Measurements from ENCODE around the gene LIN7C.

Gene LIN7C

GRCh38 chr11:27514076-27514475, 7.5 kb upstream of the LIN7C start:
- Histone ChIP-seq H3K9me3 (replicated peaks in 1 of 11) (peaks cover 0 to 17% (median 6%) of the 10 kb centered on the region in 11 experiments; a peak in 2 of 22 replicates), H3K4me2 (no peak overlapping the region), H3K36me3 (no peaks in the 10 kb centered on the region), H3K27ac (no peak overlapping the region), H3K9ac (no peak overlapping the region), H3K27me3 (no peaks in the 10 kb centered on the region), H4K20me1 (no peaks in the 10 kb centered on the region), H3K4me3 (no peak overlapping the region), H3K4me1 (peaks cover 0 to 12% (median 0%) of the 10 kb centered on the region in 10 experiments; a peak in 4 of 20 replicates)
- TF ChIP-seq Cebpa-rat (IDR thresholded peaks at IDR 0.05) = no peak

GRCh38 chr11:27513389-27513788, 6.8 kb upstream of the LIN7C start:
- no peak overlapping the region for H3K9ac ChIP-seq
- H3K9me3 ChIP-seq (replicated peaks in 1 of 11) = peaks cover 0 to 17% (median 6%) of the 10 kb centered on the region in 11 experiments; a peak in 2 of 22 replicates
- no peak overlapping the region for H3K27ac ChIP-seq
- no peaks in the 10 kb centered on the region for H4K20me1 ChIP-seq
- H3K27me3 ChIP-seq = no peaks in the 10 kb centered on the region
- H3K36me3 ChIP-seq = no peaks in the 10 kb centered on the region
- no peak overlapping the region for H3K4me3 ChIP-seq
- peaks cover 0 to 15% (median 0%) of the 10 kb centered on the region in 10 experiments; a peak in 4 of 20 replicates for H3K4me1 ChIP-seq
- H3K4me2 ChIP-seq = no peak overlapping the region
- TF ChIP-seq Cebpa-rat (IDR thresholded peaks at IDR 0.05) = no peak

GRCh38 chr11:27512238-27512637, 5.7 kb upstream of the LIN7C start:
- Histone ChIP-seq H3K4me1 (peaks cover 0 to 26% (median 4%) of the 10 kb centered on the region in 10 experiments; a peak in 11 of 20 replicates), H3K27me3 (no peaks in the 10 kb centered on the region), H4K20me1 (no peaks in the 10 kb centered on the region), H3K4me3 (no peak overlapping the region), H3K9me3 (replicated peaks in 1 of 11) (peaks cover 0 to 17% (median 6%) of the 10 kb centered on the region in 11 experiments; a peak in 2 of 22 replicates), H3K27ac (no peak overlapping the region), H3K36me3 (no peaks in the 10 kb centered on the region), H3K4me2 (no peak overlapping the region), H3K9ac (no peak overlapping the region)
- no peak for TF ChIP-seq Cebpa-rat (IDR thresholded peaks at IDR 0.05)

- H3K36me3 ChIP-seq = no peaks in the 10 kb centered on the region
- peaks cover 9 to 38% (median 17%) of the 10 kb centered on the region in 10 experiments for H3K4me1 ChIP-seq
- H3K4me2 ChIP-seq = peak overlapping the region in 2 of 11 experiments; percentile 11 to 38; a peak in 1 of 22 replicates
- H3K9ac ChIP-seq = no peak overlapping the region
- no peaks in the 10 kb centered on the region for H3K27me3 ChIP-seq
- no peak overlapping the region for H3K27ac ChIP-seq
- TF ChIP-seq Cebpa-rat (IDR thresholded peaks at IDR 0.05) = no peak
- peaks cover 0 to 12% (median 0%) of the 10 kb centered on the region in 11 experiments; a peak in 7 of 22 replicates for H4K20me1 ChIP-seq
- H3K9me3 ChIP-seq (replicated peaks in 1 of 11) = peaks cover 0 to 10% (median 2%) of the 10 kb centered on the region in 11 experiments; a peak in 2 of 22 replicates
- H3K4me3 ChIP-seq = no peak overlapping the region
Observed at GRCh38 chr11:27509908-27510307, 3.3 kb upstream of the LIN7C start.

- Histone ChIP-seq H3K27me3 (no peaks in the 10 kb centered on the region), H4K20me1 (peaks cover 0 to 28% (median 9%) of the 10 kb centered on the region in 11 experiments; a peak in 12 of 22 replicates), H3K27ac (peak overlapping the region in 3 of 11 experiments; percentile 87 to 95 (median 88); a peak in 2 of 22 replicates), H3K4me1 (peaks cover 12 to 58% (median 22%) of the 10 kb centered on the region in 10 experiments), H3K4me2 (peak overlapping the region; percentile 64 to 98 (median 78)), H3K36me3 (peaks cover 0 to 18% (median 7%) of the 10 kb centered on the region in 11 experiments; a peak in 9 of 22 replicates), H3K9me3 (replicated peaks in 1 of 11) (no peaks in the 10 kb centered on the region), H3K4me3 (peak overlapping the region; percentile 72 to 93 (median 83); a peak in 18 of 20 replicates), H3K9ac (peak overlapping the region in 8 of 11 experiments; percentile 81 to 95 (median 91); a peak in 9 of 22 replicates)
- TF ChIP-seq Cebpa-rat (IDR thresholded peaks at IDR 0.05) = 0 out of 22 replicates have a peak, but pooled peaks of 1 of the 11 experiments have one; percentile 7
Observed at GRCh38 chr11:27507557-27508322, 1.2 kb upstream of the LIN7C start.

- peaks cover 13 to 37% (median 24%) of the 10 kb centered on the region in 11 experiments for H3K36me3 ChIP-seq
- peaks cover 16 to 66% (median 22%) of the 10 kb centered on the region in 10 experiments for H3K4me1 ChIP-seq
- no peaks in the 10 kb centered on the region for H3K27me3 ChIP-seq
- peak overlapping the region; percentile 81 to 95 (median 90) for H3K9ac ChIP-seq
- no peak for TF ChIP-seq Cebpa-rat (IDR thresholded peaks at IDR 0.05)
- H3K27ac ChIP-seq = peak overlapping the region; percentile 75 to 95 (median 90); a peak in 21 of 22 replicates
- peak overlapping the region; percentile 72 to 93 (median 83) for H3K4me3 ChIP-seq
- H3K9me3 ChIP-seq (replicated peaks in 1 of 11) = no peaks in the 10 kb centered on the region
- peaks cover 4 to 39% (median 19%) of the 10 kb centered on the region in 11 experiments; a peak in 15 of 22 replicates for H4K20me1 ChIP-seq
- H3K4me2 ChIP-seq = peak overlapping the region; percentile 80 to 98 (median 90)
Observed at GRCh38 chr11:27505781-27506180, 788 bp downstream of the LIN7C start.

GRCh38 chr11:27504205-27504604, 2.4 kb downstream of the LIN7C start:
- Histone ChIP-seq H3K4me3 (no peak overlapping the region), H4K20me1 (peaks cover 4 to 39% (median 19%) of the 10 kb centered on the region in 11 experiments; a peak in 15 of 22 replicates), H3K36me3 (peaks cover 29 to 53% (median 36%) of the 10 kb centered on the region in 11 experiments), H3K9me3 (replicated peaks in 1 of 11) (no peaks in the 10 kb centered on the region), H3K4me1 (peaks cover 16 to 63% (median 30%) of the 10 kb centered on the region in 10 experiments), H3K4me2 (peak overlapping the region in 6 of 11 experiments; percentile 80 to 98 (median 92); a peak in 7 of 22 replicates), H3K9ac (no peak overlapping the region), H3K27me3 (no peaks in the 10 kb centered on the region), H3K27ac (no peak overlapping the region)
- TF ChIP-seq Cebpa-rat (IDR thresholded peaks at IDR 0.05) = no peak

GRCh38 chr11:27501100-27501499, 5.5 kb downstream of the LIN7C start:
- Histone ChIP-seq H3K4me3 (no peak overlapping the region), H3K4me2 (no peak overlapping the region), H3K9me3 (replicated peaks in 1 of 11) (no peaks in the 10 kb centered on the region), H3K27me3 (no peaks in the 10 kb centered on the region), H4K20me1 (peaks cover 10 to 54% (median 25%) of the 10 kb centered on the region in 11 experiments; a peak in 15 of 22 replicates), H3K27ac (no peak overlapping the region), H3K9ac (no peak overlapping the region), H3K36me3 (peaks cover 45 to 82% (median 55%) of the 10 kb centered on the region in 11 experiments), H3K4me1 (peaks cover 9 to 50% (median 24%) of the 10 kb centered on the region in 10 experiments)
- no peak for TF ChIP-seq Cebpa-rat (IDR thresholded peaks at IDR 0.05)

GRCh38 chr11:27497911-27498310, 8.7 kb downstream of the LIN7C start:
- Histone ChIP-seq H3K9me3 (replicated peaks in 1 of 11) (no peaks in the 10 kb centered on the region), H3K27me3 (no peaks in the 10 kb centered on the region), H3K9ac (no peak overlapping the region), H3K4me3 (no peak overlapping the region), H3K4me1 (peaks cover 0 to 21% (median 7%) of the 10 kb centered on the region in 10 experiments; a peak in 10 of 20 replicates), H3K4me2 (no peak overlapping the region), H3K36me3 (peaks cover 56 to 98% (median 76%) of the 10 kb centered on the region in 11 experiments), H3K27ac (no peak overlapping the region), H4K20me1 (peaks cover 5 to 48% (median 12%) of the 10 kb centered on the region in 11 experiments; a peak in 14 of 22 replicates)
- no peak for TF ChIP-seq Cebpa-rat (IDR thresholded peaks at IDR 0.05)

Data from BLaER1 treated with 17β-estradiol and CSF1 and Interleukin-3, amounts not matched to agents 10 nM and 100 nM (cell line).